WTC11 (cell line): ENCODE measurements around the gene KCNJ11. TPM values are rescaled to one million over a fixed set of nuclear protein-coding genes. Genes with fewer than 3 reads are reported as not detected.

ENCODE experiments used
- ATAC-seq: fragments of 200-7000 bp; cut with Tn5 transposase; 2 replicates; pipeline ENCODE4 v1.10.0; 2021; ENCODE audit warnings: mild to moderate bottlenecking, moderate library complexity
- CTCF ChIA-PET: fragments of 300-600 bp; sonication (Branson Sonifier 250); formaldehyde crosslinking; loops from one replicate; lab custom pipeline; 2021; ENCODE audit warnings: antibody characterized with exemption; lab: Charles Lee
- POLR2A ChIA-PET: fragments of 350-600 bp; sonication (Branson Sonifier 250); formaldehyde crosslinking; loops from one replicate; lab custom pipeline; 2021; ENCODE audit warnings: antibody characterized with exemption; lab: Charles Lee
- DNase-seq: peaks from one replicate; pipeline ENCODE4 v3.0.0; 2021; ENCODE audit warnings: low spot score
- H3K27ac Mint-ChIP-seq: 2 replicates; pipeline ENCODE4 v1.8.0; 2021; ENCODE audit warnings: mixed read lengths
- H3K27me3 Mint-ChIP-seq: 2 replicates; pipeline ENCODE4 v1.8.0; 2021; ENCODE audit warnings: low read depth, mild to moderate bottlenecking, moderate library complexity, mixed read lengths
- H3K36me3 Mint-ChIP-seq: 2 replicates; pipeline ENCODE4 v1.8.0; 2021; ENCODE audit warnings: mixed read lengths
- H3K4me1 Mint-ChIP-seq: 2 replicates; pipeline ENCODE4 v1.8.0; 2022; ENCODE audit warnings: mixed read lengths
- H3K4me3 Mint-ChIP-seq: 2 replicates; pipeline ENCODE4 v1.8.0; 2021; ENCODE audit warnings: mild to moderate bottlenecking, moderate library complexity, mixed read lengths
- H3K9me3 Mint-ChIP-seq: 2 replicates; pipeline ENCODE4 v1.8.0; 2021; ENCODE audit warnings: mixed read lengths
- CBFB ChIP-seq: sonication (generic); formaldehyde crosslinking; IDR thresholded peaks from 2 replicates; pipeline ENCODE4 v1.8.1; 2022; ENCODE audit warnings: mild to moderate bottlenecking, low read depth, missing genetic modification reagents
- CREB1 ChIP-seq: sonication (generic); formaldehyde crosslinking; IDR thresholded peaks from 2 replicates; pipeline ENCODE4 v1.8.0; 2023; ENCODE audit warnings: mild to moderate bottlenecking, missing genetic modification reagents
- CREM ChIP-seq: sonication (generic); formaldehyde crosslinking; IDR thresholded peaks from 2 replicates; pipeline ENCODE4 v1.8.1; 2022; ENCODE audit warnings: mild to moderate bottlenecking, missing genetic modification reagents, moderate library complexity
- ELF4 ChIP-seq: sonication (generic); formaldehyde crosslinking; IDR thresholded peaks from 2 replicates; pipeline ENCODE4 v1.8.1; 2022; ENCODE audit warnings: low read depth, mild to moderate bottlenecking, moderate library complexity, missing genetic modification reagents
- FOXJ3 ChIP-seq: sonication (generic); formaldehyde crosslinking; IDR thresholded peaks from 2 replicates; pipeline ENCODE4 v1.9.0; 2021; ENCODE audit warnings: missing genetic modification reagents, mild to moderate bottlenecking, borderline replicate concordance
- GRHL2 ChIP-seq: fragments of 250-450 bp; sonication (Bioruptor Pico); IDR thresholded peaks from 2 replicates; pipeline ENCODE4 v1.8.0; 2022; ENCODE audit warnings: mild to moderate bottlenecking, moderate library complexity; ENCODE audit not compliant: insufficient replicate concordance, severe bottlenecking
- NFE2L1 ChIP-seq: sonication (generic); formaldehyde crosslinking; IDR thresholded peaks from 2 replicates; pipeline ENCODE4 v1.8.1; 2023; ENCODE audit warnings: missing genetic modification reagents
- NFYB ChIP-seq: sonication (generic); formaldehyde crosslinking; conservative IDR thresholded peaks from 2 replicates; pipeline ENCODE4 v1.8.0; 2022; ENCODE audit warnings: low read depth, missing genetic modification reagents
- OVOL2 ChIP-seq: fragments of 250-450 bp; sonication (Bioruptor Pico); IDR thresholded peaks from 2 replicates; pipeline ENCODE4 v1.9.0; 2021; ENCODE audit warnings: mild to moderate bottlenecking, borderline replicate concordance
- RELA ChIP-seq: sonication (generic); formaldehyde crosslinking; IDR thresholded peaks from 2 replicates; pipeline ENCODE4 v1.8.1; 2022; ENCODE audit warnings: missing genetic modification reagents, mild to moderate bottlenecking, borderline replicate concordance
- TCF7 ChIP-seq: sonication (generic); formaldehyde crosslinking; IDR thresholded peaks from 2 replicates; pipeline ENCODE4 v1.8.0; 2022; ENCODE audit warnings: mild to moderate bottlenecking, low read depth, missing genetic modification reagents, moderate library complexity
- ZNF138 ChIP-seq: sonication (generic); formaldehyde crosslinking; conservative IDR thresholded peaks from 2 replicates; pipeline ENCODE4 v1.8.1; 2022; ENCODE audit warnings: mild to moderate bottlenecking, moderate library complexity, missing genetic modification reagents
- ZNF423 ChIP-seq: fragments of 250-450 bp; sonication (Bioruptor Pico); IDR thresholded peaks from 2 replicates; pipeline ENCODE4 v2.1.2; 2022; ENCODE audit warnings: mild to moderate bottlenecking, moderate library complexity
- total RNA-seq: library from RNA; stranded (reverse); gene quantifications from 3 replicates; pipeline ENCODE4 v1.2.3, GENCODE V29; 2021
- TF ChIP-seq, protein P1 (sequence below): sonication (generic); formaldehyde crosslinking; IDR thresholded peaks from 2 replicates; pipeline ENCODE4 v1.8.1; 2023; ENCODE audit warnings: mild to moderate bottlenecking, missing genetic modification reagents, moderate library complexity
- TF ChIP-seq, protein P2 (sequence below): fragments of 250-450 bp; sonication (Bioruptor Pico); IDR thresholded peaks from 2 replicates; pipeline ENCODE4 v1.9.0; 2021; ENCODE audit warnings: moderate library complexity, mild to moderate bottlenecking, inconsistent platforms, borderline replicate concordance
- TF ChIP-seq, protein P3 (sequence below): sonication (generic); formaldehyde crosslinking; conservative IDR thresholded peaks from 2 replicates; pipeline ENCODE4 v1.8.1; 2022; ENCODE audit warnings: mild to moderate bottlenecking, missing genetic modification reagents
- TF ChIP-seq, protein P4 (sequence below): sonication (generic); formaldehyde crosslinking; IDR thresholded peaks from 2 replicates; pipeline ENCODE4 v1.8.0; 2022; ENCODE audit warnings: missing genetic modification reagents
- TF ChIP-seq, protein P5 (sequence below): sonication (generic); formaldehyde crosslinking; IDR thresholded peaks from 2 replicates; pipeline ENCODE4 v1.8.1; 2023; ENCODE audit warnings: mild to moderate bottlenecking, missing genetic modification reagents
- TF ChIP-seq, protein P6 (sequence below): sonication (generic); formaldehyde crosslinking; IDR thresholded peaks from 2 replicates; pipeline ENCODE4 v1.8.0; 2022; ENCODE audit warnings: mild to moderate bottlenecking, missing genetic modification reagents
- TF ChIP-seq, protein P7 (sequence below): sonication (generic); formaldehyde crosslinking; IDR thresholded peaks from 2 replicates; pipeline ENCODE4 v1.8.0; 2023; ENCODE audit warnings: missing genetic modification reagents, mild to moderate bottlenecking, borderline replicate concordance

KCNJ11 gene
- total RNA-seq, 1 experiment from 2014 or later: 8.2 TPM

DNA sequence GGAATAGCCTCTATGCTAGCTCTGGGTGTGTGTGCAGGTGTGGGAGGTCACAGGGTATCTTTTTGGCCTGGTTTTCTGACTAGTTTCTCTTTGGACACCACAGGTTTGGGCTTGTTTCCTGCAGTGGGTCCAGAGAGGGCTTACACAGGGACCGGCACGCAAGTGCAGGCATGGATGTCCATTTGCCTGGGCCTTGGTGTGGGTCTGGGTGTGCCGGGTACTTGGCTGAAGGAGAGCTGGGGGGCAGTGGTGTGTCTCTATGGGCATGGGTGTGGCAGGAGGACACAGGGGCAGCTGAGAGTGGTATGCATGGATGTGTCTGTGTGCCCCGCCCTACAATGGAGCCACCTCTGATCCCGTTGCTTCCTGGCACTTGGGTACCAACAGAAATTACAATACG, 7.5 kb upstream of the KCNJ11 start:
- POLR2A ChIA-PET: no interaction called here
- H3K27ac Mint-ChIP-seq: no peak overlapping the region
- H3K9me3 Mint-ChIP-seq: no peaks in the 10 kb centered on the region
- ATAC-seq: no peak
- TF ChIP-seq OVOL2 (CRISPR knock-in tag) (no peak), ELF4 (CRISPR knock-in tag) (no peak), NFE2L1 (CRISPR knock-in tag) (no peak), TCF7 (no peak), ZNF423 (CRISPR knock-in tag) (no peak), NFYB (CRISPR knock-in tag) (no peak), GRHL2 (CRISPR knock-in tag) (no peak), FOXJ3 (CRISPR knock-in tag) (no peak), CREB1 (CRISPR knock-in tag) (no peak), CBFB (CRISPR knock-in tag) (no peak), ZNF138 (CRISPR knock-in tag) (no peak), RELA (CRISPR knock-in tag) (no peak), CREM (CRISPR knock-in tag) (no peak)
- TF ChIP-seq, protein P1, sequence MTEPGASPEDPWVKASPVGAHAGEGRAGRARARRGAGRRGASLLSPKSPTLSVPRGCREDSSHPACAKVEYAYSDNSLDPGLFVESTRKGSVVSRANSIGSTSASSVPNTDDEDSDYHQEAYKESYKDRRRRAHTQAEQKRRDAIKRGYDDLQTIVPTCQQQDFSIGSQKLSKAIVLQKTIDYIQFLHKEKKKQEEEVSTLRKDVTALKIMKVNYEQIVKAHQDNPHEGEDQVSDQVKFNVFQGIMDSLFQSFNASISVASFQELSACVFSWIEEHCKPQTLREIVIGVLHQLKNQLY (CRISPR knock-in tag): no peak
- TF ChIP-seq, protein P2, sequence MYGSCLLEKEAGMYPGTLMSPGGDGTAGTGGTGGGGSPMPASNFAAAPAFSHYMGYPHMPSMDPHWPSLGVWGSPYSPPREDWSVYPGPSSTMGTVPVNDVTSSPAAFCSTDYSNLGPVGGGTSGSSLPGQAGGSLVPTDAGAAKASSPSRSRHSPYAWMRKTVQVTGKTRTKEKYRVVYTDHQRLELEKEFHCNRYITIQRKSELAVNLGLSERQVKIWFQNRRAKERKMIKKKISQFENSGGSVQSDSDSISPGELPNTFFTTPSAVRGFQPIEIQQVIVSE (CRISPR knock-in tag): no peak
- TF ChIP-seq, protein P3, sequence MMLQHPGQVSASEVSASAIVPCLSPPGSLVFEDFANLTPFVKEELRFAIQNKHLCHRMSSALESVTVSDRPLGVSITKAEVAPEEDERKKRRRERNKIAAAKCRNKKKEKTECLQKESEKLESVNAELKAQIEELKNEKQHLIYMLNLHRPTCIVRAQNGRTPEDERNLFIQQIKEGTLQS (CRISPR knock-in tag): no peak
- TF ChIP-seq, protein P4, sequence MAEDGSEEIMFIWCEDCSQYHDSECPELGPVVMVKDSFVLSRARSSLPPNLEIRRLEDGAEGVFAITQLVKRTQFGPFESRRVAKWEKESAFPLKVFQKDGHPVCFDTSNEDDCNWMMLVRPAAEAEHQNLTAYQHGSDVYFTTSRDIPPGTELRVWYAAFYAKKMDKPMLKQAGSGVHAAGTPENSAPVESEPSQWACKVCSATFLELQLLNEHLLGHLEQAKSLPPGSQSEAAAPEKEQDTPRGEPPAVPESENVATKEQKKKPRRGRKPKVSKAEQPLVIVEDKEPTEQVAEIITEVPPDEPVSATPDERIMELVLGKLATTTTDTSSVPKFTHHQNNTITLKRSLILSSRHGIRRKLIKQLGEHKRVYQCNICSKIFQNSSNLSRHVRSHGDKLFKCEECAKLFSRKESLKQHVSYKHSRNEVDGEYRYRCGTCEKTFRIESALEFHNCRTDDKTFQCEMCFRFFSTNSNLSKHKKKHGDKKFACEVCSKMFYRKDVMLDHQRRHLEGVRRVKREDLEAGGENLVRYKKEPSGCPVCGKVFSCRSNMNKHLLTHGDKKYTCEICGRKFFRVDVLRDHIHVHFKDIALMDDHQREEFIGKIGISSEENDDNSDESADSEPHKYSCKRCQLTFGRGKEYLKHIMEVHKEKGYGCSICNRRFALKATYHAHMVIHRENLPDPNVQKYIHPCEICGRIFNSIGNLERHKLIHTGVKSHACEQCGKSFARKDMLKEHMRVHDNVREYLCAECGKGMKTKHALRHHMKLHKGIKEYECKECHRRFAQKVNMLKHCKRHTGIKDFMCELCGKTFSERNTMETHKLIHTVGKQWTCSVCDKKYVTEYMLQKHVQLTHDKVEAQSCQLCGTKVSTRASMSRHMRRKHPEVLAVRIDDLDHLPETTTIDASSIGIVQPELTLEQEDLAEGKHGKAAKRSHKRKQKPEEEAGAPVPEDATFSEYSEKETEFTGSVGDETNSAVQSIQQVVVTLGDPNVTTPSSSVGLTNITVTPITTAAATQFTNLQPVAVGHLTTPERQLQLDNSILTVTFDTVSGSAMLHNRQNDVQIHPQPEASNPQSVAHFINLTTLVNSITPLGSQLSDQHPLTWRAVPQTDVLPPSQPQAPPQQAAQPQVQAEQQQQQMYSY (CRISPR knock-in tag): no peak
- TF ChIP-seq, protein P5, sequence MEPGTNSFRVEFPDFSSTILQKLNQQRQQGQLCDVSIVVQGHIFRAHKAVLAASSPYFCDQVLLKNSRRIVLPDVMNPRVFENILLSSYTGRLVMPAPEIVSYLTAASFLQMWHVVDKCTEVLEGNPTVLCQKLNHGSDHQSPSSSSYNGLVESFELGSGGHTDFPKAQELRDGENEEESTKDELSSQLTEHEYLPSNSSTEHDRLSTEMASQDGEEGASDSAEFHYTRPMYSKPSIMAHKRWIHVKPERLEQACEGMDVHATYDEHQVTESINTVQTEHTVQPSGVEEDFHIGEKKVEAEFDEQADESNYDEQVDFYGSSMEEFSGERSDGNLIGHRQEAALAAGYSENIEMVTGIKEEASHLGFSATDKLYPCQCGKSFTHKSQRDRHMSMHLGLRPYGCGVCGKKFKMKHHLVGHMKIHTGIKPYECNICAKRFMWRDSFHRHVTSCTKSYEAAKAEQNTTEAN (CRISPR knock-in tag): no peak
- TF ChIP-seq, protein P6, sequence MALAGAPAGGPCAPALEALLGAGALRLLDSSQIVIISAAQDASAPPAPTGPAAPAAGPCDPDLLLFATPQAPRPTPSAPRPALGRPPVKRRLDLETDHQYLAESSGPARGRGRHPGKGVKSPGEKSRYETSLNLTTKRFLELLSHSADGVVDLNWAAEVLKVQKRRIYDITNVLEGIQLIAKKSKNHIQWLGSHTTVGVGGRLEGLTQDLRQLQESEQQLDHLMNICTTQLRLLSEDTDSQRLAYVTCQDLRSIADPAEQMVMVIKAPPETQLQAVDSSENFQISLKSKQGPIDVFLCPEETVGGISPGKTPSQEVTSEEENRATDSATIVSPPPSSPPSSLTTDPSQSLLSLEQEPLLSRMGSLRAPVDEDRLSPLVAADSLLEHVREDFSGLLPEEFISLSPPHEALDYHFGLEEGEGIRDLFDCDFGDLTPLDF (CRISPR knock-in tag): no peak
- TF ChIP-seq, protein P7, sequence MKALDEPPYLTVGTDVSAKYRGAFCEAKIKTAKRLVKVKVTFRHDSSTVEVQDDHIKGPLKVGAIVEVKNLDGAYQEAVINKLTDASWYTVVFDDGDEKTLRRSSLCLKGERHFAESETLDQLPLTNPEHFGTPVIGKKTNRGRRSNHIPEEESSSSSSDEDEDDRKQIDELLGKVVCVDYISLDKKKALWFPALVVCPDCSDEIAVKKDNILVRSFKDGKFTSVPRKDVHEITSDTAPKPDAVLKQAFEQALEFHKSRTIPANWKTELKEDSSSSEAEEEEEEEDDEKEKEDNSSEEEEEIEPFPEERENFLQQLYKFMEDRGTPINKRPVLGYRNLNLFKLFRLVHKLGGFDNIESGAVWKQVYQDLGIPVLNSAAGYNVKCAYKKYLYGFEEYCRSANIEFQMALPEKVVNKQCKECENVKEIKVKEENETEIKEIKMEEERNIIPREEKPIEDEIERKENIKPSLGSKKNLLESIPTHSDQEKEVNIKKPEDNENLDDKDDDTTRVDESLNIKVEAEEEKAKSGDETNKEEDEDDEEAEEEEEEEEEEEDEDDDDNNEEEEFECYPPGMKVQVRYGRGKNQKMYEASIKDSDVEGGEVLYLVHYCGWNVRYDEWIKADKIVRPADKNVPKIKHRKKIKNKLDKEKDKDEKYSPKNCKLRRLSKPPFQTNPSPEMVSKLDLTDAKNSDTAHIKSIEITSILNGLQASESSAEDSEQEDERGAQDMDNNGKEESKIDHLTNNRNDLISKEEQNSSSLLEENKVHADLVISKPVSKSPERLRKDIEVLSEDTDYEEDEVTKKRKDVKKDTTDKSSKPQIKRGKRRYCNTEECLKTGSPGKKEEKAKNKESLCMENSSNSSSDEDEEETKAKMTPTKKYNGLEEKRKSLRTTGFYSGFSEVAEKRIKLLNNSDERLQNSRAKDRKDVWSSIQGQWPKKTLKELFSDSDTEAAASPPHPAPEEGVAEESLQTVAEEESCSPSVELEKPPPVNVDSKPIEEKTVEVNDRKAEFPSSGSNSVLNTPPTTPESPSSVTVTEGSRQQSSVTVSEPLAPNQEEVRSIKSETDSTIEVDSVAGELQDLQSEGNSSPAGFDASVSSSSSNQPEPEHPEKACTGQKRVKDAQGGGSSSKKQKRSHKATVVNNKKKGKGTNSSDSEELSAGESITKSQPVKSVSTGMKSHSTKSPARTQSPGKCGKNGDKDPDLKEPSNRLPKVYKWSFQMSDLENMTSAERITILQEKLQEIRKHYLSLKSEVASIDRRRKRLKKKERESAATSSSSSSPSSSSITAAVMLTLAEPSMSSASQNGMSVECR: no peak
- no peak overlapping the region for H3K4me3 Mint-ChIP-seq
- no peaks in the 10 kb centered on the region for H3K36me3 Mint-ChIP-seq
- no peaks in the 10 kb centered on the region for H3K4me1 Mint-ChIP-seq
- CTCF ChIA-PET: interaction anchor here (1.5 kb wide), 1 partner anchor 132 kb away, joined by 5 read pairs; no protein-coding TSS in a partner anchor
- DNase-seq: no peak
- H3K27me3 Mint-ChIP-seq: peaks cover 7% of the 10 kb centered on the region; the same call in 1 of the 2 replicates
